Parathyroid adenoma (tissue), 2 donors: ENCODE measurements around the gene MEIS3.
"Not testable (repeated sequence)": the region's sequence is repeated elsewhere in the genome, so short reads cannot be mapped to it uniquely, and the experiment has no call there.

ENCODE experiments used
- H2AFZ ChIP-seq: fragments of 300-600 bp; sonication (generic); one replicate; pipeline ENCODE4 v1.7.0; 2017; ENCODE audit warnings: antibody characterized with exemption, mild to moderate bottlenecking
- H3K27ac ChIP-seq: fragments of 300-600 bp; sonication (generic); one replicate; pipeline ENCODE4 v1.7.0; 2017
- H3K27me3 ChIP-seq: fragments of 300-600 bp; sonication (generic); one replicate; pipeline ENCODE4 v1.7.0; 2017; ENCODE audit warnings: low read length; ENCODE audit not compliant: control insufficient read depth, insufficient read depth
- H3K36me3 ChIP-seq: fragments of 300-600 bp; sonication (generic); one replicate; pipeline ENCODE4 v1.7.0; 2017; ENCODE audit warnings: low read length; ENCODE audit not compliant: control insufficient read depth, insufficient read depth
- H3K4me1 ChIP-seq: fragments of 300-600 bp; sonication (generic); one replicate; pipeline ENCODE4 v1.7.0; 2017; ENCODE audit warnings: control low read depth
- H3K4me2 ChIP-seq: fragments of 300-600 bp; sonication (generic); one replicate; pipeline ENCODE4 v1.7.0; 2017; ENCODE audit warnings: low read length
- H3K4me3 ChIP-seq: fragments of 300-600 bp; sonication (generic); one replicate; pipeline ENCODE4 v1.7.0; 2017; ENCODE audit warnings: low read depth, low read length
- H3K79me2 ChIP-seq: fragments of 300-600 bp; sonication (generic); one replicate; pipeline ENCODE4 v1.7.0; 2017; ENCODE audit warnings: control low read depth
- H3K9ac ChIP-seq: fragments of 300-600 bp; sonication (generic); one replicate; pipeline ENCODE4 v1.7.0; 2017; ENCODE audit warnings: mild to moderate bottlenecking
- H3K9me3 ChIP-seq: fragments of 300-600 bp; sonication (generic); one replicate; pipeline ENCODE4 v1.7.0; 2017; ENCODE audit warnings: low read length; ENCODE audit not compliant: control insufficient read depth
- CTCF ChIP-seq: fragments of 300-600 bp; sonication (generic); IDR thresholded peaks from one replicate; pipeline ENCODE4 v1.7.0; 2017; ENCODE audit warnings: antibody characterized with exemption, mild to moderate bottlenecking
- donor health status: primary hyperparathyroidism.

The MEIS3 gene

GRCh38 chr19:47390533-47391488 is 28.5 kb downstream of the MEIS3 start:
- Histone ChIP-seq H3K9ac (no peak overlapping the region), H3K4me2 (no peak overlapping the region), H3K4me3 (no peak overlapping the region), H3K27ac (no peak overlapping the region), H3K9me3 (no peaks in the 10 kb centered on the region), H3K27me3 (no peaks in the 10 kb centered on the region), H3K36me3 (no peaks in the 10 kb centered on the region), H3K4me1 (no peaks in the 10 kb centered on the region), H2AFZ (no peak overlapping the region), H3K79me2 (no peaks in the 10 kb centered on the region)
- TF ChIP-seq CTCF = no peak

- Histone ChIP-seq H3K79me2 (no peaks in the 10 kb centered on the region), H3K36me3 (no peaks in the 10 kb centered on the region), H2AFZ (no peak overlapping the region), H3K27ac (no peak overlapping the region), H3K4me2 (no peak overlapping the region), H3K27me3 (no peaks in the 10 kb centered on the region), H3K4me3 (no peak overlapping the region), H3K4me1 (no peaks in the 10 kb centered on the region), H3K9me3 (no peaks in the 10 kb centered on the region), H3K9ac (no peak overlapping the region)
- no peak for TF ChIP-seq CTCF
Observed at GRCh38 chr19:47389150-47389556, 30.2 kb downstream of the MEIS3 start.

- not testable (repeated sequence) for H3K27me3 ChIP-seq, H3K36me3 ChIP-seq, H3K27ac ChIP-seq, H3K79me2 ChIP-seq, H3K4me2 ChIP-seq, H3K9ac ChIP-seq, H3K4me1 ChIP-seq, H3K9me3 ChIP-seq, H3K4me3 ChIP-seq, H2AFZ ChIP-seq
Observed at GRCh38 chr19:47388721-47389120, 30.6 kb downstream of the MEIS3 start.

- H3K4me1 ChIP-seq, H3K79me2 ChIP-seq, H3K36me3 ChIP-seq, H3K4me3 ChIP-seq, H3K27ac ChIP-seq, H3K4me2 ChIP-seq, H3K27me3 ChIP-seq, H3K9me3 ChIP-seq, H3K9ac ChIP-seq, H2AFZ ChIP-seq: not testable (repeated sequence)
Observed at GRCh38 chr19:47387623-47388022, 31.7 kb downstream of the MEIS3 start.

GRCh38 chr19:47386582-47386981 is 32.7 kb downstream of the MEIS3 start:
- H3K4me2 ChIP-seq, H3K9ac ChIP-seq, H3K27me3 ChIP-seq, H2AFZ ChIP-seq, H3K9me3 ChIP-seq, H3K4me3 ChIP-seq, H3K27ac ChIP-seq, H3K79me2 ChIP-seq, H3K4me1 ChIP-seq, H3K36me3 ChIP-seq: not testable (repeated sequence)

- H3K9me3 ChIP-seq, H3K36me3 ChIP-seq, H3K4me1 ChIP-seq, H3K9ac ChIP-seq, H3K27me3 ChIP-seq, H3K4me2 ChIP-seq, H2AFZ ChIP-seq, H3K27ac ChIP-seq, H3K79me2 ChIP-seq, H3K4me3 ChIP-seq: not testable (repeated sequence)
Observed at GRCh38 chr19:47384533-47384932, 34.8 kb downstream of the MEIS3 start.

GRCh38 chr19:47383890-47384289 is 35.4 kb downstream of the MEIS3 start:
- not testable (repeated sequence) for H3K4me1 ChIP-seq, H3K4me3 ChIP-seq, H3K9ac ChIP-seq, H3K27me3 ChIP-seq, H3K27ac ChIP-seq, H3K79me2 ChIP-seq, H3K9me3 ChIP-seq, H3K4me2 ChIP-seq, H2AFZ ChIP-seq, H3K36me3 ChIP-seq
